ENCODE results near the gene YTHDC1. TPM values are rescaled to one million over a fixed set of nuclear protein-coding genes. Genes with fewer than 3 reads are reported as not detected.

The YTHDC1 gene
- total and polyA plus RNA-seq, 2 of the 8 experiments (the other 6 are each of a cell fraction or from before 2014, with no cell fraction given), result 25.7 to 89.5 TPM

GRCh38 chr4:68299492-68300457 lies 50.1 kb downstream of the YTHDC1 start (continued):
- TF ChIP-seq CBX5 (IDR thresholded peaks at IDR 0.05; ENCODE audit: low read depth, low read length) (no peak), KDM5A (IDR thresholded peaks at IDR 0.05; ENCODE audit: low read length) (no peak), RXRA (IDR thresholded peaks at IDR 0.05; ENCODE audit: insufficient read depth, low read depth, low read length) (no peak), KDM4A (IDR thresholded peaks at IDR 0.05; ENCODE audit: low read depth, low read length, severe bottlenecking) (no peak), SP4 (IDR thresholded peaks at IDR 0.05; ENCODE audit: low read length) (no peak), ZNF274 (IDR thresholded peaks at IDR 0.05; ENCODE audit: borderline replicate concordance, extremely low read depth, low read length) (no peak), RFX5 (IDR thresholded peaks at IDR 0.05; ENCODE audit: borderline replicate concordance, low read depth, low read length) (no peak), TAF1 (IDR thresholded peaks at IDR 0.05; ENCODE audit: low read depth, low read length) (no peak), ASH2L (IDR thresholded peaks at IDR 0.05; ENCODE audit: low read length) (no peak)

Data from H1 (cell line).